IMR-90 (cell line): ENCODE data around the gene TPX2. TPM values are rescaled to one million over a fixed set of nuclear protein-coding genes. Genes with fewer than 3 reads are reported as not detected.

Experiments used
- ATAC-seq: fragments of 200-7000 bp; cut with Tn5 transposase; 2 replicates; pipeline ENCODE4 v1.9.1; 2020; ENCODE audit warnings: low read depth, mild to moderate bottlenecking, moderate library complexity
- BruUV-seq: library from RNA; stranded (reverse); fragments of 400-500 nt; replicated peaks from 2 replicates; lab custom pipeline; 2021; lab: Mats Ljungman, UMichigan
- CTCF ChIA-PET: fragments of 300-600 bp; formaldehyde crosslinking; extraction: SDS; loops from one replicate; lab custom pipeline; 2021; ENCODE audit warnings: antibody characterized with exemption; lab: Yijun Ruan, JAX
- POLR2A ChIA-PET: fragments of 300-600 bp; sonication (Branson Sonifier 250); formaldehyde crosslinking; loops from one replicate; lab custom pipeline; 2022; ENCODE audit warnings: antibody characterized with exemption; ENCODE audit not compliant: unreplicated experiment; lab: Charles Lee
- DNase-seq: peaks from one replicate; pipeline ENCODE4 v3.0.0; 2013
- H2AFZ ChIP-seq: replicated peaks from 2 replicates; pipeline ENCODE3; 2013; ENCODE audit warnings: low read length, mild to moderate bottlenecking; ENCODE audit not compliant: poor library complexity
- H2AK5ac ChIP-seq: 2 replicates; pipeline ENCODE4 v1.6.1; 2013; ENCODE audit warnings: low read depth, low read length, inconsistent platforms
- H2AK9ac ChIP-seq: replicated peaks from 2 replicates; pipeline ENCODE3; 2013; ENCODE audit warnings: mild to moderate bottlenecking, low read depth, low read length, moderate library complexity; ENCODE audit not compliant: poor library complexity
- H2BK120ac ChIP-seq: 2 replicates; pipeline ENCODE4 v1.6.1; 2013; ENCODE audit warnings: low read depth, low read length, inconsistent platforms
- H2BK15ac ChIP-seq: 3 replicates; pipeline ENCODE4 v1.6.1; 2013; ENCODE audit warnings: low read depth, low read length, inconsistent platforms
- H2BK20ac ChIP-seq: 2 replicates; pipeline ENCODE4 v1.6.1; 2013; ENCODE audit warnings: low read depth, mild to moderate bottlenecking, inconsistent platforms, low read length, moderate library complexity
- H2BK5ac ChIP-seq: 2 replicates; pipeline ENCODE4 v1.6.1; 2013; ENCODE audit warnings: mild to moderate bottlenecking, low read depth, low read length, inconsistent platforms; ENCODE audit not compliant: poor library complexity, severe bottlenecking
- H3K14ac ChIP-seq: replicated peaks from 2 replicates; pipeline ENCODE4 v1.6.1; 2013; ENCODE audit warnings: low read depth, low read length, inconsistent platforms
- H3K18ac ChIP-seq: 2 replicates; pipeline ENCODE4 v1.6.1; 2013; ENCODE audit warnings: low read depth, low read length, control low read depth
- H3K23ac ChIP-seq: 2 replicates; pipeline ENCODE4 v1.6.1; 2013; ENCODE audit warnings: low read depth, low read length, inconsistent platforms
- H3K27ac ChIP-seq: 2 replicates; pipeline ENCODE4 v1.5.1; 2013; ENCODE audit warnings: mild to moderate bottlenecking, control low read depth, low read length; ENCODE audit not compliant: insufficient read depth
- H3K27me3 ChIP-seq: 2 replicates; pipeline ENCODE4 v1.6.1; 2013; ENCODE audit warnings: low read length; ENCODE audit not compliant: control insufficient read depth, insufficient read depth
- H3K36me3 ChIP-seq: 2 replicates; pipeline ENCODE4 v1.6.1; 2013; ENCODE audit warnings: low read length, mixed read lengths; ENCODE audit not compliant: control insufficient read depth, insufficient read depth
- H3K4ac ChIP-seq: 2 replicates; pipeline ENCODE4 v1.6.1; 2013; ENCODE audit warnings: low read depth, low read length, inconsistent platforms
- H3K4me1 ChIP-seq: 2 replicates; pipeline ENCODE4 v1.6.1; 2013; ENCODE audit warnings: low read length, mixed read lengths; ENCODE audit not compliant: control insufficient read depth, insufficient read depth
- H3K4me2 ChIP-seq: 2 replicates; pipeline ENCODE4 v1.6.1; 2013; ENCODE audit warnings: low read depth, mild to moderate bottlenecking, control low read depth, low read length, moderate library complexity
- H3K4me3 ChIP-seq: 2 replicates; pipeline ENCODE4 v1.5.1; 2013; ENCODE audit warnings: low read depth, mild to moderate bottlenecking, control low read depth, low read length, moderate library complexity; ENCODE audit not compliant: insufficient read depth
- H3K56ac ChIP-seq: 2 replicates; pipeline ENCODE4 v1.6.1; 2013; ENCODE audit warnings: low read length, inconsistent platforms; ENCODE audit not compliant: insufficient read depth; ENCODE audit errors: extremely low read depth
- H3K79me1 ChIP-seq, 2 experiments: 2 replicates each; pipeline ENCODE4 v1.6.1; 2013; ENCODE audit warnings: low read length in 2 of 2, inconsistent platforms in 1 of 2, low read depth in 1 of 2
- H3K9ac ChIP-seq: 2 replicates; pipeline ENCODE4 v1.6.1; 2013; ENCODE audit warnings: low read depth, low read length, control low read depth
- H3K9me1 ChIP-seq: 2 replicates; pipeline ENCODE4 v1.6.1; 2013; ENCODE audit warnings: low read length, inconsistent platforms; ENCODE audit not compliant: insufficient read depth
- H3K9me3 ChIP-seq: 2 replicates; pipeline ENCODE4 v1.6.1; 2013; ENCODE audit warnings: low read length; ENCODE audit not compliant: control insufficient read depth, insufficient read depth
- H4K20me1 ChIP-seq: 2 replicates; pipeline ENCODE4 v1.6.1; 2013; ENCODE audit warnings: low read length, inconsistent platforms; ENCODE audit not compliant: insufficient read depth
- H4K5ac ChIP-seq: 2 replicates; pipeline ENCODE4 v1.6.1; 2013; ENCODE audit warnings: mild to moderate bottlenecking, low read depth, low read length, control low read depth
- H4K8ac ChIP-seq, 2 experiments: 2 replicates each; pipeline ENCODE4 v1.6.1; 2013; ENCODE audit warnings: low read depth in 2 of 2, low read length in 2 of 2, control low read depth in 1 of 2, inconsistent platforms in 1 of 2
- H4K91ac ChIP-seq: 2 replicates; pipeline ENCODE4 v1.6.1; 2013; ENCODE audit warnings: low read depth, low read length, inconsistent platforms; ENCODE audit not compliant: insufficient read depth
- CHD1 ChIP-seq: IDR thresholded peaks from 2 replicates; pipeline ENCODE4 v1.6.1; 2012; ENCODE audit warnings: low read depth, low read length, improper control_type of control experiment
- FOS ChIP-seq: fragments of 150-350 bp; IDR thresholded peaks from 2 replicates; pipeline ENCODE4 v1.6.1; 2016; ENCODE audit warnings: low read depth, low read length
- MAFK ChIP-seq: IDR thresholded peaks from 2 replicates; pipeline ENCODE4 v1.6.1; 2012; ENCODE audit warnings: low read depth, low read length, improper control_type of control experiment
- MAZ ChIP-seq: IDR thresholded peaks from 2 replicates; pipeline ENCODE4 v1.6.1; 2012; ENCODE audit warnings: low read depth, mild to moderate bottlenecking, low read length, improper control_type of control experiment, moderate library complexity, borderline replicate concordance
- NFE2L2 ChIP-seq: fragments of 150-350 bp; IDR thresholded peaks from 2 replicates; pipeline ENCODE4 v1.6.1; 2016; ENCODE audit warnings: low read depth, mild to moderate bottlenecking, low read length
- POLR2A ChIP-seq: IDR thresholded peaks from 2 replicates; pipeline ENCODE4 v1.6.1; 2012; ENCODE audit warnings: mild to moderate bottlenecking, low read depth, low read length
- RAD21 ChIP-seq: IDR thresholded peaks from 2 replicates; pipeline ENCODE4 v1.6.1; 2012; ENCODE audit warnings: low read length, improper control_type of control experiment
- RCOR1 ChIP-seq: IDR thresholded peaks from 2 replicates; pipeline ENCODE4 v1.6.1; 2012; ENCODE audit warnings: mild to moderate bottlenecking, low read length, improper control_type of control experiment; ENCODE audit not compliant: insufficient replicate concordance
- RFX5 ChIP-seq: IDR thresholded peaks from 2 replicates; pipeline ENCODE4 v1.8.0; 2012; ENCODE audit warnings: low read depth, mild to moderate bottlenecking, low read length, moderate library complexity
- WGBS, 2 experiments: methylation state at CpG; one replicate each; pipeline versions ENCODE4 v1.1.5 to v1.1.7; 2013; ENCODE audit warnings: missing lambda C conversion rate in 2 of 2; ENCODE audit not compliant: insufficient read length in 1 of 2; ENCODE audit errors: extremely low coverage in 2 of 2; 5-methylcytosine and 5-hydroxymethylcytosine counted together
- dilution Hi-C: fragments of 300-500 bp; cut with HindIII; formaldehyde crosslinking; loops from one replicate; pipeline ENCODE4 v1.14.3; 2018; ENCODE audit warnings: low sequenced_read_pairs; ENCODE audit not compliant: unreplicated experiment
- in situ Hi-C: fragments of 300-500 bp; cut with MboI; formaldehyde crosslinking; loops from 3 replicates; pipeline ENCODE4 v1.14.3; 2019; ENCODE audit warnings: low sequenced_read_pairs, inconsistent platforms, mixed read lengths
- intact Hi-C: fragments of 100-400 bp; cut with micrococcal nuclease; formaldehyde crosslinking; loops from 2 replicates; pipeline ENCODE4 v1.10.0; 2022
- polyA plus RNA-seq, 3 experiments: library from polyadenylated mRNA; depleted of rRNA; stranded (reverse); fragments of >200 nt; gene quantifications; 2 replicates each; pipeline ENCODE4 v1.2.3, GENCODE V29; 2012; ENCODE audit warnings: low replicate concordance in 1 of 3
- total RNA-seq: library from RNA; depleted of rRNA; stranded (reverse); fragments of >200 nt; gene quantifications from 2 replicates; pipeline ENCODE4 v1.2.3, GENCODE V29; 2012
- TF ChIP-seq, protein P1 (sequence below): fragments of 150-350 bp; IDR thresholded peaks from 2 replicates; pipeline ENCODE4 v1.6.1; 2016; ENCODE audit warnings: low read depth, mild to moderate bottlenecking, low read length, moderate library complexity, borderline replicate concordance
- TF ChIP-seq, protein P2 (sequence below): conservative IDR thresholded peaks from 2 replicates; pipeline ENCODE4 v1.5.1; 2012; ENCODE audit warnings: mild to moderate bottlenecking, low read depth, low read length, improper control_type of control experiment

The TPX2 gene
- total and polyA plus RNA-seq, 2 of the 4 experiments (the other 2 are of a cell fraction) = 28.5 to 72.2 TPM

DNA sequence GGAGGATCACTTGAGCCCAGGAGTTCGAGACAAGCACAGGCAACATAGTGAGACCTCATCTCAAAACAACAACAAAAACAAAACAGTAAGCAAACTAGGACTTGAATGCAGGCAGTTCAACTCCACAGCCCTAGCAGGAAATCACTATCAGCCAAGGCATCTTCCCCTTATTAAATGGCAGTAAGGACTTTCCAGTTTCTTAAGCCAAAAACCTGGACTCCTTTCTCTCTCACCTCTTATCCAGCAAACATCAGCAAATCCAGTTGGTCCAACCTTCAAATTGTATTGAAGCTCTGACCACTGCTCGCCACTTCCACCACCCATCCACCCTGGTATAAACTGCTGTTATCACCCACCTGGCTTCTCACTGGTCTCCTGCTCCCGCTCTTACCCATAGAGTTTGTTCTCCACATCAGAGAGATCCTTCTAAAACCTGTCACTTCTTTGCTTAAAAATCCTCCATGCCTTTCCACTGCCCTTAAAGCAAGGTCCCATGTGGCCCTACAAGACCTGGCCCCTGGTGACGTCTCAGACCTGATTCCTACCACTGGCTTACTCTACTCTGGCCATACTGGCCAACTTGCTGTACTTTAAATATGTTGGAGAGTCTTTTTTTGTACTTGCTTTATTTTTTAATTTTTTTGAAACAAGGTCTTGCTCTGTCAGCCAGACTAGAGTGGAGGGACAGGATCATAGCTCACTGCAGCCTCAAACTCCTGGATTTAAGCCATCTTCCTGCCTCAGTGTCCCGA is 44.1 kb upstream of the TPX2 start:
- TF ChIP-seq NFE2L2 = no peak
- no peak for TF ChIP-seq RFX5
- TF ChIP-seq RCOR1 = no peak
- TF ChIP-seq CHD1 = no peak
- TF ChIP-seq MAFK = no peak
- no peak for TF ChIP-seq FOS
- TF ChIP-seq, protein P1, sequence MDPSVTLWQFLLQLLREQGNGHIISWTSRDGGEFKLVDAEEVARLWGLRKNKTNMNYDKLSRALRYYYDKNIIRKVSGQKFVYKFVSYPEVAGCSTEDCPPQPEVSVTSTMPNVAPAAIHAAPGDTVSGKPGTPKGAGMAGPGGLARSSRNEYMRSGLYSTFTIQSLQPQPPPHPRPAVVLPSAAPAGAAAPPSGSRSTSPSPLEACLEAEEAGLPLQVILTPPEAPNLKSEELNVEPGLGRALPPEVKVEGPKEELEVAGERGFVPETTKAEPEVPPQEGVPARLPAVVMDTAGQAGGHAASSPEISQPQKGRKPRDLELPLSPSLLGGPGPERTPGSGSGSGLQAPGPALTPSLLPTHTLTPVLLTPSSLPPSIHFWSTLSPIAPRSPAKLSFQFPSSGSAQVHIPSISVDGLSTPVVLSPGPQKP = no peak
- TF ChIP-seq POLR2A = no peak
- TF ChIP-seq MAZ = no peak
- TF ChIP-seq, protein P2, sequence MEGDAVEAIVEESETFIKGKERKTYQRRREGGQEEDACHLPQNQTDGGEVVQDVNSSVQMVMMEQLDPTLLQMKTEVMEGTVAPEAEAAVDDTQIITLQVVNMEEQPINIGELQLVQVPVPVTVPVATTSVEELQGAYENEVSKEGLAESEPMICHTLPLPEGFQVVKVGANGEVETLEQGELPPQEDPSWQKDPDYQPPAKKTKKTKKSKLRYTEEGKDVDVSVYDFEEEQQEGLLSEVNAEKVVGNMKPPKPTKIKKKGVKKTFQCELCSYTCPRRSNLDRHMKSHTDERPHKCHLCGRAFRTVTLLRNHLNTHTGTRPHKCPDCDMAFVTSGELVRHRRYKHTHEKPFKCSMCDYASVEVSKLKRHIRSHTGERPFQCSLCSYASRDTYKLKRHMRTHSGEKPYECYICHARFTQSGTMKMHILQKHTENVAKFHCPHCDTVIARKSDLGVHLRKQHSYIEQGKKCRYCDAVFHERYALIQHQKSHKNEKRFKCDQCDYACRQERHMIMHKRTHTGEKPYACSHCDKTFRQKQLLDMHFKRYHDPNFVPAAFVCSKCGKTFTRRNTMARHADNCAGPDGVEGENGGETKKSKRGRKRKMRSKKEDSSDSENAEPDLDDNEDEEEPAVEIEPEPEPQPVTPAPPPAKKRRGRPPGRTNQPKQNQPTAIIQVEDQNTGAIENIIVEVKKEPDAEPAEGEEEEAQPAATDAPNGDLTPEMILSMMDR = no peak
- no peak for TF ChIP-seq RAD21
- Histone ChIP-seq H3K14ac (peak overlapping the region; percentile 77), H3K27ac (peak overlapping the region; percentile 44), H2BK20ac (peak overlapping the region; percentile 65; the same call in 1 of the 2 replicates), H3K4me1 (peaks cover 32% of the 10 kb centered on the region), H3K56ac (no peak overlapping the region), H4K5ac (peak overlapping the region; percentile 83), H2AK5ac (peak overlapping the region; percentile 95), H3K9me3 (no peaks in the 10 kb centered on the region), H3K23ac (peak overlapping the region; percentile 47), H3K4ac (peak overlapping the region; percentile 88), H3K4me3 (no peak overlapping the region), H3K4me2 (no peak overlapping the region), H3K18ac (peak overlapping the region; percentile 67; the same call in 1 of the 2 replicates), H2AK9ac (peak overlapping the region; percentile 13), H4K91ac (peak overlapping the region; percentile 96), H3K79me1 (peaks cover 43 to 78% of the 10 kb centered on the region in 2 experiments), H4K8ac (peak overlapping the region; percentile 85), H2BK15ac (peak overlapping the region; percentile 97), H3K27me3 (no peaks in the 10 kb centered on the region), H4K20me1 (no peaks in the 10 kb centered on the region), H3K9me1 (peaks cover 35% of the 10 kb centered on the region), H2BK5ac (peak overlapping the region; percentile 73), H3K9ac (no peak overlapping the region), H2BK120ac (peak overlapping the region; percentile 59), H3K36me3 (peaks cover 5% of the 10 kb centered on the region), H2AFZ (no peak overlapping the region)
- ATAC-seq (no peak), DNase-seq (no peak)
- dilution Hi-C loops (no loop called here), intact Hi-C loops (no loop called here), in situ Hi-C loops (no loop called here)
- BruUV-seq = no TSS peak
- WGBS, 2 experiments = 100% methylated on average over 2 of the region's 5 CpGs; no CpG with 5 or more reads in 1 of the 2 experiments
- ChIA-PET POLR2A (no interaction called here), CTCF (interaction anchor here (0.6 kb wide), 1 partner anchor 236 kb away, joined by 5 read pairs; no protein-coding TSS in a partner anchor)
